HEK293 (cell line): ENCODE measurements around the gene LRIG3.

Source experiments
- CTCF ChIA-PET: fragments of 350-600 bp; formaldehyde crosslinking; extraction: SDS; loops from one replicate; lab custom pipeline; 2021; ENCODE audit warnings: antibody characterized with exemption; lab: Yijun Ruan, JAX
- POLR2A ChIA-PET: fragments of 300-600 bp; formaldehyde crosslinking; extraction: SDS; loops from one replicate; lab custom pipeline; 2020; ENCODE audit warnings: antibody characterized with exemption, inconsistent platforms; lab: Yijun Ruan, JAX
- H3K27ac ChIP-seq: fragments of 200-500 bp; sonication (Bioruptor generic); 2 replicates; pipeline ENCODE4 v1.5.1; 2014; ENCODE audit warnings: low read depth, low read length, control low read depth, inconsistent platforms; ENCODE audit errors: extremely low read depth
- H3K36me3 ChIP-seq, 2 experiments: fragments of 200-500 bp in 1 of 2; sonication (Bioruptor generic) in 1 of 2; 1 replicate in 1 of 2; 2 replicates in 1 of 2; pipeline ENCODE4 v1.5.1; 2014 to 2017; ENCODE audit warnings: inconsistent platforms in 2 of 2, low read length in 2 of 2; ENCODE audit not compliant: control insufficient read depth in 2 of 2, insufficient read depth in 1 of 2
- H3K4me1 ChIP-seq: fragments of 200-500 bp; sonication (Bioruptor generic); 2 replicates; pipeline ENCODE4 v1.5.1; 2014; ENCODE audit warnings: mild to moderate bottlenecking, low read length, inconsistent platforms; ENCODE audit not compliant: control insufficient read depth, insufficient read depth
- H3K4me3 ChIP-seq: 2 replicates; pipeline ENCODE4 v1.5.1; 2011; ENCODE audit warnings: low read depth, mild to moderate bottlenecking, control low read depth, low read length, moderate library complexity
- H3K9me3 ChIP-seq: fragments of 200-500 bp; sonication (Bioruptor generic); 2 replicates; pipeline ENCODE4 v1.5.1; 2014; ENCODE audit warnings: low read depth, low read length, inconsistent platforms; ENCODE audit not compliant: control insufficient read depth, insufficient read depth
- BCL11A ChIP-seq: fragments of 450-650 bp; formaldehyde crosslinking; IDR thresholded peaks from 2 replicates; pipeline ENCODE4 v1.5.1; 2016; ENCODE audit warnings: low read depth, missing biosample characterization, missing genetic modification characterization
- CTCF ChIP-seq: fragments of 450-650 bp; formaldehyde crosslinking; IDR thresholded peaks from 2 replicates; pipeline ENCODE4 v1.5.1; 2016; ENCODE audit warnings: missing biosample characterization, missing genetic modification characterization
- HIC1 ChIP-seq: fragments of 450-650 bp; formaldehyde crosslinking; IDR thresholded peaks from 2 replicates; pipeline ENCODE4 v1.5.1; 2016; ENCODE audit warnings: missing biosample characterization, missing genetic modification characterization
- RBAK ChIP-seq: fragments of 450-650 bp; formaldehyde crosslinking; IDR thresholded peaks from 2 replicates; pipeline ENCODE4 v1.5.1; 2016; ENCODE audit warnings: missing biosample characterization, missing genetic modification characterization
- REPIN1 ChIP-seq: fragments of 450-650 bp; formaldehyde crosslinking; IDR thresholded peaks from 2 replicates; pipeline ENCODE4 v1.5.1; 2017; ENCODE audit warnings: missing biosample characterization, missing genetic modification characterization, low read depth
- SCRT1 ChIP-seq: fragments of 450-650 bp; formaldehyde crosslinking; IDR thresholded peaks from 2 replicates; pipeline ENCODE4 v1.5.1; 2016; ENCODE audit warnings: missing biosample characterization, missing genetic modification characterization, borderline replicate concordance
- ZBTB44 ChIP-seq: fragments of 450-650 bp; IDR thresholded peaks from 2 replicates; pipeline ENCODE4 v1.5.1; 2018; ENCODE audit warnings: missing biosample characterization, mild to moderate bottlenecking, missing genetic modification characterization
- ZNF140 ChIP-seq: fragments of 450-650 bp; formaldehyde crosslinking; IDR thresholded peaks from 2 replicates; pipeline ENCODE4 v1.5.1; 2016; ENCODE audit warnings: missing biosample characterization, missing genetic modification characterization
- ZNF146 ChIP-seq: fragments of 450-650 bp; formaldehyde crosslinking; IDR thresholded peaks from 2 replicates; pipeline ENCODE4 v1.5.1; 2016; ENCODE audit warnings: missing biosample characterization, missing genetic modification characterization
- ZNF174 ChIP-seq: fragments of 450-650 bp; formaldehyde crosslinking; IDR thresholded peaks from 2 replicates; pipeline ENCODE4 v1.5.0; 2017; ENCODE audit warnings: missing biosample characterization, mild to moderate bottlenecking, missing genetic modification characterization
- ZNF18 ChIP-seq: fragments of 450-650 bp; formaldehyde crosslinking; IDR thresholded peaks from 2 replicates; pipeline ENCODE4 v1.5.1; 2016; ENCODE audit warnings: missing biosample characterization, missing genetic modification characterization
- ZNF266 ChIP-seq: fragments of 450-650 bp; formaldehyde crosslinking; IDR thresholded peaks from 2 replicates; pipeline ENCODE4 v1.5.1; 2016; ENCODE audit warnings: missing biosample characterization, missing genetic modification characterization, low read depth
- ZNF292 ChIP-seq: fragments of 450-650 bp; formaldehyde crosslinking; IDR thresholded peaks from 2 replicates; pipeline ENCODE4 v1.5.1; 2016; ENCODE audit warnings: low read depth, missing biosample characterization, missing genetic modification characterization, borderline replicate concordance
- ZNF302 ChIP-seq: fragments of 450-650 bp; formaldehyde crosslinking; IDR thresholded peaks from 2 replicates; pipeline ENCODE4 v1.5.1; 2016; ENCODE audit warnings: missing biosample characterization, missing genetic modification characterization, low read depth
- ZNF398 ChIP-seq: fragments of 450-650 bp; formaldehyde crosslinking; IDR thresholded peaks from 2 replicates; pipeline ENCODE4 v1.5.1; 2017; ENCODE audit warnings: missing biosample characterization, missing genetic modification characterization
- ZNF473 ChIP-seq: fragments of 450-650 bp; formaldehyde crosslinking; IDR thresholded peaks from 2 replicates; pipeline ENCODE4 v1.5.1; 2017; ENCODE audit warnings: missing biosample characterization, missing genetic modification characterization
- ZNF629 ChIP-seq: fragments of 450-650 bp; formaldehyde crosslinking; IDR thresholded peaks from 2 replicates; pipeline ENCODE4 v1.5.1; 2017; ENCODE audit warnings: missing biosample characterization, missing genetic modification characterization
- ZNF658 ChIP-seq: fragments of 450-650 bp; formaldehyde crosslinking; IDR thresholded peaks from 2 replicates; pipeline ENCODE4; 2016; ENCODE audit warnings: missing biosample characterization, missing genetic modification characterization
- ZNF664 ChIP-seq: fragments of 450-650 bp; formaldehyde crosslinking; IDR thresholded peaks from 2 replicates; pipeline ENCODE4 v1.5.1; 2016; ENCODE audit warnings: missing biosample characterization, missing genetic modification characterization
- ZNF692 ChIP-seq: fragments of 450-650 bp; formaldehyde crosslinking; IDR thresholded peaks from 2 replicates; pipeline ENCODE4 v1.5.1; 2016; ENCODE audit warnings: missing biosample characterization, missing genetic modification characterization
- ZNF704 ChIP-seq: fragments of 450-650 bp; formaldehyde crosslinking; IDR thresholded peaks from 2 replicates; pipeline ENCODE4 v1.5.1; 2016; ENCODE audit warnings: missing biosample characterization, missing genetic modification characterization
- ZNF843 ChIP-seq: fragments of 450-650 bp; formaldehyde crosslinking; IDR thresholded peaks from 2 replicates; pipeline ENCODE4 v1.5.1; 2016; ENCODE audit warnings: missing biosample characterization, missing genetic modification characterization
- ZSCAN23 ChIP-seq: fragments of 450-650 bp; formaldehyde crosslinking; IDR thresholded peaks from 2 replicates; pipeline ENCODE4 v1.5.1; 2016; ENCODE audit warnings: missing biosample characterization, missing genetic modification characterization
- ZXDB ChIP-seq: fragments of 450-650 bp; formaldehyde crosslinking; IDR thresholded peaks from 2 replicates; pipeline ENCODE4 v1.5.1; 2016; ENCODE audit warnings: missing biosample characterization, missing genetic modification characterization

LRIG3 gene

GRCh38 chr12:58925111-58925611, 4.9 kb upstream of the LRIG3 start:
- Histone ChIP-seq H3K36me3 (no peaks in the 10 kb centered on the region), H3K4me3 (no peak overlapping the region), H3K4me1 (peaks cover 41% of the 10 kb centered on the region), H3K27ac (peak overlapping the region; percentile 87), H3K9me3 (no peaks in the 10 kb centered on the region)
- POLR2A ChIA-PET = interaction anchor here (0.7 kb wide), 1 partner anchor 11 kb away, joined by 3 read pairs; no protein-coding TSS in a partner anchor
- CTCF ChIA-PET = interaction anchor here (0.5 to 0.6 kb wide), 2 partner anchors 11 to 447 kb away, joined by 3 read pairs; no protein-coding TSS in a partner anchor
- TF ChIP-seq ZNF146 (tag by site-specific recombination) (peak; percentile 61; the same call in 1 of the 2 replicates), ZNF473 (tag by site-specific recombination) (no peak), ZNF174 (tag by site-specific recombination) (no peak), CTCF (tag by site-specific recombination) (no peak), ZNF629 (tag by site-specific recombination) (no peak; the same call in 1 of the 2 replicates), ZNF266 (tag by site-specific recombination) (no peak), ZBTB44 (tag by site-specific recombination) (peak; percentile 24; the same call in 1 of the 2 replicates), REPIN1 (tag by site-specific recombination) (no peak), SCRT1 (tag by site-specific recombination) (peak; percentile 62; the same call in 1 of the 2 replicates), RBAK (no peak), ZNF398 (tag by site-specific recombination) (peak; percentile 16; the same call in 1 of the 2 replicates), BCL11A (tag by site-specific recombination) (0 out of 2 replicates have a peak, but pooled peaks have one; percentile 33), ZNF664 (tag by site-specific recombination) (no peak), ZNF18 (tag by site-specific recombination) (peak; percentile 85), ZNF692 (tag by site-specific recombination) (0 out of 2 replicates have a peak, but pooled peaks have one; percentile 59), ZSCAN23 (tag by site-specific recombination) (0 out of 2 replicates have a peak, but pooled peaks have one; percentile 44), ZNF140 (tag by site-specific recombination) (no peak), ZNF843 (peak; percentile 99), ZNF704 (tag by site-specific recombination) (no peak), ZNF658 (tag by site-specific recombination) (no peak), ZNF292 (tag by site-specific recombination) (no peak), ZNF302 (tag by site-specific recombination) (no peak), ZXDB (peak; percentile 99), HIC1 (tag by site-specific recombination) (peak; percentile 57; the same call in 1 of the 2 replicates)
